Amniotic stem cell (primary cell): ENCODE results near the gene CHST11.

Source experiments
- DNase-seq: peaks from one replicate; lab custom pipeline; 2025; lab: John Stamatoyannopoulos, UW

CHST11 gene

DNA sequence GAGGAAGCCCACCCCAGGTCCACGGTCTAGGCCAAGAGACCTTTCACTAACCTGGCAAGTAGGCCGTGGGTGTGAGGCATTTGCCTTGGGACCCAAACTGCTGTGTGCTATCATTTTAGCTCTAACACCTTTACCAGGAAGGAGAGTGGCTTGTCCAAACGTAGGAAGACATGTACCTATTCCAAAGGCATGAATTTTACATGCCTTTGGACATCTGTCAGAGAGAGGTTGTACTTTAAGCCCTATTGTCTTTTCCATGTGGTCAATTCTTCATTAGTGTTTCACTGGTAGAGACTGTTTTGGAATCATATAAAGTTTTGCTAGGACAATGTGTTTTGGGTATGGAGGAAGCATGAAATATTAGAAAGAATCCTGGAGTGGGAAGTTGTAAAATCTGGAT, 352.5 kb downstream of the CHST11 start:
- DNase-seq: no peak

DNA sequence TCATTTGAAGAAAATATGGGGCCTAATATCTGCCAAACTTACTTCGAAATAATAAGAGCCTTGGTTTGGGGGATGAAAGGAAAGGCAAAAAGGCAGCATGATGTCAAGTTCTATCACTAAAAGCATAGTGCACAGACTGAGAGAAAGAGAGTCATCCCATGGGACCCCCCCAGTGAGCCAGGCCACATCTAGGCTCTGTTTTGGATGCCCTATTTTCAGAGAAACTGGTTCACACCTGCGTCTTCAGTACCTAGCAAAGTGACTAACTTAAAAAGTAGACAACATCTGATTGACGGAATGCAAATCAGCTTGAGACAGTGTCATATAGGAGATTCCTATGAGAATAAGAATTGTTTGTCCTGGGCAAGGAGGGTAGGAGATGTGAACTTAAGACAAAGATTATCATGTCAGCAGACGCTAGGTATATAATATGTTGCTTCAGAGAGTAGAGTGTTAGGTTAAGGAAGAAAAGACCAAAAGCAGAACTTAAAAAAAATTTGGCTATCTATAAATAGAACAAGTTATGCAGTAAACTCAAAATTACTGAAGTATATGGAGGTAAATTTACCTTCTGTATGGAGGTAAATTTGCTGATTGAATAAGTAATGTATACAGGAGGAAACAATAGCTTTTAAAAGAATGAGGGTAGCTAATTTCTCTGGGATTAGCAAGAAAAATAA, 353.1 kb downstream of the CHST11 start:
- DNase-seq: no peak
